ENCODE results near the gene AUTS2. TPM values are rescaled to one million over a fixed set of nuclear protein-coding genes. Genes with fewer than 3 reads are reported as not detected.
A peak's percentile ranks its signal among the peaks of the same experiment; 100 is the strongest.

The AUTS2 gene
- total RNA-seq, 1 donor from 2014 or later, result 0.79 TPM

DNA sequence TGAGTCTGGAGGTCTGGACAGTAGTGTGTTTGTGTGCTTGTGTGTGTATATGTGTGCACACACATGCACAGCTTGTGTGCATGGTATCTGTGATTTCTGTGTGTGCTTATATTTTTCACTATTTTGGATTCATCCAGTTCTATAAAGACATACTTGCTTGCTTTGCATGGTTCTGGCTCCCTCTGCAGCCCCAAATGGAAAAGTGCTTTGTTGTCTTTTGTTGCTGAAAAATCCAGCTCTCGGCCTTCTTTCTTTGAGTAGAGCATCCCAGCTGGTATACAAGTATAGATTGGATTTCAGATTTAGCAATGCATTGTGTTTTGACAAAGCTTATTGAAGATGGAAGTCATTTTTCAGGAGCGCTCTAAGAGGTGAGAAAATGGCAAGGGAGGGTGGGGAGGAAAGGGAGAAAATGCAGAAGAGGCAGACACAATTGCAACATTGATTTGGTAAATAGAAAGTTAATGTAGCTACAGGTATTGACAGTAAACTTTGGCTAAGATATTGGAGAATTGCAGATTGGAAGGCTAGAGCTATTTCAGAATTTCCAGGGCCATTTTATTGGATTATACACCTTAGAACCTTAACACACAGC lies 333.9 kb downstream of the AUTS2 start:
- DNase-seq (ENCODE audit: low read depth in 2 of 2), result peak in 1 of 2 donors; percentile 5

DNA sequence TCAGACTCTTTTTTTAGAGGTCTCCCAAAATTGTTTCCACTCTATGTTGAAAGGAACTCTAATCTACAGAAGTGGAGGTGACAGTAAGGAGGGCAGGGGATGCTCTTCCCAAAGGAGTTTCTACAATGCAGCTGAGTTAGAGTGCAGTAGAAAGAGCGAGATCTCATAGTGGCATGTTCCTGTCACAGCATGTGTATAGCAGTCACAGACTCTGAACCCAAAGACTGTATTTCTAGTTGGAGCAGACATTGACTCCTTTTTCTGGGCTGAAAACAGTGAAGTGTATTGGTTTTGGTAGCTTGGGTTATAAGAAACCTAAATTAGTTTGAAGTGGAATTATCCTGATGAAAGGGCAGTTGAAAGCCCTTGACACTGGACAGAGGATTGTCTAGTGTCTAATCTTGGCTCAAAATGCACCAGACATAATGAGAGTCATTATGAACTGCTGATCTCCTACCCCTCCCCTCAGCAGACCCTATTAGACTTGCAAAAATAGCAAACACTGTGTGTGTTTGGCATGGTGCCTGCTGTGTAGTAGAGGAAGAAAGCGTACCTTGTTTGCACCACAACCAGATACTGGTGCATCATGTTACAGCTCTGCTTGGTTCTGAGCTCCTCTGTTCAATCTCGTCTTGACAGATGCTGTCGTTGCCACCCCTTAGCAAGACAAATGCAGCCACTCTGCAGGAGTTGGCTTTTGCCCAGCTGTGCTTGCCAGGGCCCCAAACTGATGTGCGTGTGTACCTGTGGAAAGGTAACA lies 336.0 kb downstream of the AUTS2 start:
- no peak for DNase-seq (ENCODE audit: low read depth in 2 of 2)

GRCh38 chr7:69935107-69935506 lies 336.8 kb downstream of the AUTS2 start:
- DNase-seq (ENCODE audit: low read depth in 2 of 2), result no peak

DNA sequence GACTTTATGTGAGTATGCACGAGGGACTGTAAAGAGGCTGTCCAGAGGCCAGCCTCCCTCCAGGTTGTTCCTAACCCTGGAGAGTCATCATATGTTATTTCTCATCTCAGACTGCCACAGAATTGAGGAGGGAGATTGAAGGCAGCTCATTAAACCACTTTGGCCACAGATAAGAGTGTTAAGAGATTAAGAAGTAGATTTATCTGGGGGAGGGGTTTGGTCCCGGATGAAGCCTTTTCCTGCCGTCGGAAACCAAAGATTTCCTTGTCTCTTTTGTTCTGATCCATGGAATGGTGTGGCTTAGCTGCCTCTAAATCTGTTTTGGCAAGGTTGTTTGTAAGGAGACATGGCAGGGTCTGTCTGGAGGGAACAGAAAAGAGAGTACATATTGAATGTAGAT lies 338.8 kb downstream of the AUTS2 start:
- no peak for DNase-seq (ENCODE audit: low read depth in 2 of 2)

DNA sequence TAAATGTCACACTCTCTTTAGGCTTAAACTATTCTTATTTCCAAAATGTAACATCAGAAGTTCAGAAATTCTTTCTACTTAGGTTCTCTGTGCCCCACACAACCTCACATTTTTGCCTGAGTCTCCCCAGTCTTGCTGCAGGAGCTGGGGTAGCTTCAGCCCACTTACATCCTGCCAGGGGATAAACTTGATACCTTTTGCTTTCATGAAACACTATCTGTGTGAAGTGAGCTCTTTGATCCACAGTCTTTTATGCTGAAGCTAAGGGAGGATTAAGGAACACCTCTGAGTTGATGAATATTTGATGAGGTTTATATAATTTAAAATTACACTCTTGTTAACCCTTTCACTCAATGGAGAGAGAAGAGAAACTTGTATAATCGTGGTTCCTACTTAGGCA lies 341.0 kb downstream of the AUTS2 start:
- DNase-seq (ENCODE audit: low read depth in 2 of 2), result no peak

GRCh38 chr7:69941077-69941651 lies 342.9 kb downstream of the AUTS2 start:
- no peak for DNase-seq (ENCODE audit: low read depth in 2 of 2)

- DNase-seq (ENCODE audit: low read depth in 2 of 2), result no peak
Observed at GRCh38 chr7:69942573-69942972, 344.3 kb downstream of the AUTS2 start.

DNA sequence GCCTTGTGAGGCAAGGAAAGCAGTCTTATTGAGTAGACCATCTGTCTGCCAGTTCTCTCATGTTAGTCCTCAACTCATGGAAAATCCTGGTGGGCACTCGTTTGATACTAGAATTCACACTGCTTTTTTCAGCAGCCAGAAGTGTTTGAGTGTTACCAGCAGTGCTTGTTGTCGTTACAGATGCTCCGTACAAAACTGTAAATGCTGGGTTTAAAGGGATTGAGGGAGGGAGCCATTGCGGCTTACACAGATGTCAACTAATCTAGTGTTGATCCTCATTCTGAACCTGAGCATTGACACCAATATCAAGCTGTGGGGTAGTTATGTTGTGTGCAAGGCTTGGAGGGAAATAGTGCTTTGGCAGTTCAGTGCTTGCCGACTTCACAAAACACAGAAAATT lies 348.6 kb downstream of the AUTS2 start:
- DNase-seq (ENCODE audit: low read depth in 2 of 2), result no peak

DNA sequence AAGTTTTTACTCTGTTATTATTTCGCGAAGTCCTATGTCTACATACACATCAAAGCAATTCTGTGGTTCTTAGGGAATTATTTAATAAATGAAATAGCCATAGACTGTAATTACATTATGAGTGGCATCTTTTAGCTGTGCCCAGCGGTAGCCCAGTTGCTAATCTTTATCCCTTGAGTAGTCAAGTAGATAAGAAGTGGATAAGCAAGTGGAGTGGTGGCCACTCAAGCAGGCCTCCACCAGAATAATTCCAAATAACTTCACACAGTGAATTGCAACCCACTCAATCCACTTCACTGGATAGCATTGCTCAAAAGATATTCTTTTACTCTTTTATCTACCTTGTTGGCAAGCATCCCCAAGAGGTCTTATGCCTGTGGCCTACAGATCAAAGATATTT lies 349.7 kb downstream of the AUTS2 start:
- no peak for DNase-seq (ENCODE audit: low read depth in 2 of 2)

- no peak for DNase-seq (ENCODE audit: low read depth in 2 of 2)
Observed at GRCh38 chr7:69949122-69949521, 350.8 kb downstream of the AUTS2 start.

- no peak for DNase-seq (ENCODE audit: low read depth in 2 of 2)
Observed at GRCh38 chr7:69951458-69951857, 353.2 kb downstream of the AUTS2 start.

DNA sequence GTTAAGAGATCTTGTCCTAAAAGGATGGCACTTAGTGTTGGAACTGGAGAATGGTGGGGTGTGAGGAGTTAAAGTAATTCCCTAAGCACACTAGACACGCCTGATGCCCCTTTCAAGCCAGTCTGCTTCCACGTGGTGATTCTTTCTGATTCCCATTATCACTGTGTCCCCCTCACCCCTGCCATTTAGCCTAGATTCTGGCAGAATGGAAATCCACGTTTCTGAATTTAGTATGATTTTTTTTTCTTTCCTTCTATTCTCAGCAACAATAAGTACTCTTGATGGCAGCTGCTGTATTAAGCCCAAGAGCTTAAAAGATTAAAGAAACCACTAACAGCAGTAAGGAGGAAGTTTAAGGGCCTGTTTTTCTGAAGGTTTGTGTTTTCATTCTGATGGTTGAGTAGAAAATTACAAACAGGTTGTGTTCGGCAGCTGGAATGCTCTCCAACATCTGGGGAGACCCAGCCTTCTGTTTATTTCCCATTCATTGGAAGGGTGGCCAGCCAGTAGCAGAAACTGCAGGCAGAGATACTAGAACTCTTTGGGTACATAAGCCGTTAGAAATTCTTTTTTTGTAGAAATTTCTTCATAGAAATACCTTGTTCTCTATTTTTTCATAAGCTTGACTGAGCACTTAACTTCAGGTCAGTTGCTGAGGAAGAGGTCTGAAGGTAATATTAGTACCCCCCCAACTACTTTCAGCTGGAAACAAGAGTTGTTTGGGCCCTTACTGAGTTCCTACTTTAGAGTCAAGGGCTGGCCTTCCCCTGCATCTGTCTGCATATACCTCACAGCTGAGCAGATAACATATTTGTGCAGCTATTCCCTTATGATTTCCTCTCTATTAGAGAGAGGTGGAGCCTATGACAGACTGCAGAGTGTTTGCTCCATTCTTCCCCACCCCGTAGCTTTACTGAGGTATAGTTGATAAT lies 355.1 kb downstream of the AUTS2 start:
- no peak for DNase-seq (ENCODE audit: low read depth in 2 of 2)

GRCh38 chr7:69956541-69956940 lies 358.3 kb downstream of the AUTS2 start:
- no peak for DNase-seq (ENCODE audit: low read depth in 2 of 2)

DNA sequence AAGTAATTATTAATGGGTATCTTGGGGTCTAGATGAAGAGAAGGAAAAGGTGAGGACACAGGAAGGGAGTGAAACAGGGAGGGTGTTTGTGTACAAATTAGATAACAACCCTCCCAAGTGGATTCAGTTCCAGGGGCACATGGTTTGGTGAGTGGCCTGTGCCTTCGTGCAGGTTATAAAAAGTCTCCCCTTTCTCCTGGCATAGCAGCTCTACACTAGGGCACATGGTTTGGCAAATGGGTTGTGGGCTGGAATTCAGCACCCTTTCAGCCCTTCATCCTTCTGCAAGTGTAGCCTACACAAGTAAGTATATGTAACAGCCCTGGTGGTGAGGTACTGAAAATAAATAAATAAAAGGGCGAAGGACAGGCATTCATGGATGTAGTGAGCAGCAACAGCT lies 359.4 kb downstream of the AUTS2 start:
- no peak for DNase-seq (ENCODE audit: low read depth in 2 of 2)

GRCh38 chr7:69959789-69960499 lies 361.7 kb downstream of the AUTS2 start:
- DNase-seq (ENCODE audit: low read depth in 2 of 2), result no peak

- no peak for DNase-seq (ENCODE audit: low read depth in 2 of 2)
Observed at GRCh38 chr7:69961436-69961835, 363.2 kb downstream of the AUTS2 start.

GRCh38 chr7:69962186-69963065 lies 364.2 kb downstream of the AUTS2 start:
- no peak for DNase-seq (ENCODE audit: low read depth in 2 of 2)

DNA sequence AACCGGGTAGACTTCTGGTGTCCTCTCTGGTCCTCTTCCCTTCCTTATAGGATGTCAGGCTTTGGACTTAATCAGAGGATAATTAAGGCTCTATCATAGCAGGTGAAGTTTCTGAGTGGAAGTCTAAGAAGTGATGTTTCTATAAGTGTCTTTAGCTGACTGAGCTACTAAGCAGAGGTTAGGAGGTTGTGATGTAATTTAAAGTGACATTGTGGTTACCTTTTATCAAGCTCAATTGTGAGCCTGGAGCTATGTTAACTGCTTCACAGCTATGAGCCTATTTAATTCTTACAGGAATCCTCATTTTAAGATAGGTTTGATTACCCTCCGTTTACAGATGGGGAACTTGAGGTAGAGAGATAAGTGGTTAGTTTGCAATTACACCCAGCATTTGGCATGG lies 365.1 kb downstream of the AUTS2 start:
- DNase-seq (ENCODE audit: low read depth in 2 of 2), result no peak

DNA sequence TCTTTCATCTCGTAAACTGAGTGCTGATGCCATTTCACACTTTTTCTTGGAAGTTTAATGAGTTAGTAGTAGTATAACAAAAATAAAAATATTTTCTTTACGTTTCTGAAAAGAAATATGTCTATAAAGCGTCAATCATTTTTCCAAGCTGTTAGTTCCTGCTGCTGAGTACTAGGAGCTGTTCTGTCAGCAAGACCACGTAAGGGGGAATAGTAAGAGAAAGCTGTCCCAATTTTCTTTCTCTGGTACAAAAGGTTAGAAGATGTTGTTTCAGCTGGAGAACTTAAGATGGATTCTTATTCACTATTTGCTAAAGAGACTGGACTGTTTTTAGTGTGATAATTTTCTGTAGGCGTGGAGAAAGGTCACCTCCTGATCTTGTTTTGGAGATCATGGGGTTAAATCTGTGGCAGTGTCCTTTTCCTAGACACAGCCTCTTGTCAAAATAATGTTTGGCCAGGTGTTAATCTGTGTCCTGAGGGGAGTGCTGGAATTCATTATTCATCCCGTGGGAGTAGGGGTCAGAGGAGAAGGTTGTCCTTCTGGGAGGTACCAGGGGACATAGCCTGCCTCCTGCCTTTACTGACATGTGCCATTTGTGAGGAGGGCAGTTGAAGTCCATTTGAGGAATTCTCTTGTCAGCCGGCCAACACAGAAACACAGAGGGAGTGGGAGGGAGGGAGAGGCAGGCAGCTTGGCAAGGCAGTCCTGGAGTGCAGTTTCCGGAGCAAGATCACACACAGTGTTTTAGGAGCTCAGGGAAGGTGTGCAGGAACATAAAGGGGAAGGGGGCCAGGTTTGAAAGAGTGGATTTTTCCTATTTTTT lies 368.7 kb downstream of the AUTS2 start:
- DNase-seq (ENCODE audit: low read depth in 2 of 2), result no peak
